ENCODE data around the gene CTDP1. TPM values are rescaled to one million over a fixed set of nuclear protein-coding genes. Genes with fewer than 3 reads are reported as not detected.

Gene CTDP1
- polyA plus RNA-seq, 1 donor (not counting 4 experiments of a cell fraction or from before 2014, with no cell fraction given): 9.2 TPM

GRCh38 chr18:79639072-79639829 lies 40.4 kb upstream of the CTDP1 start:
- H3K36me3 ChIP-seq (ENCODE audit: control insufficient read depth in 2 of 2, extremely low read depth in 1 of 2, insufficient read depth in 2 of 2, low read length in 2 of 2): no peaks in the 10 kb centered on the region
- dilution Hi-C loops (cut with MboI; ENCODE audit: extremely low pct_ligation_motif_present, low sequenced_read_pairs): no loop called here
- no peak overlapping the region for H3K4me3 ChIP-seq (ENCODE audit: control insufficient read depth in 2 of 3, extremely low read depth in 1 of 3, insufficient read depth in 2 of 3, low read depth in 1 of 3, low read length in 3 of 3)
- DNase-seq (ENCODE audit: low read depth, low spot score): no peak
- peaks cover 24% of the 10 kb centered on the region for H3K27me3 ChIP-seq (ENCODE audit: control insufficient read depth, extremely low read depth, insufficient read depth, low read length)
- no peak for FAIRE-seq
- no peak overlapping the region for H3K9ac ChIP-seq (ENCODE audit: control insufficient read depth, extremely low read depth, insufficient read depth, low read length)
- TF ChIP-seq EZH2 (IDR thresholded peaks at IDR 0.05; ENCODE audit: low read length): no peak
- TF ChIP-seq CTCF (optimal IDR thresholded peaks at IDR 0.05 in 1 of 3, IDR thresholded peaks at IDR 0.05 in 1 of 3, conservative IDR thresholded peaks at IDR 0.05 in 1 of 3; ENCODE audit: extremely low read depth in 1 of 3, insufficient read depth in 2 of 3, low read length in 3 of 3): no peak
- no peaks in the 10 kb centered on the region for H3K4me1 ChIP-seq (ENCODE audit: control insufficient read depth, extremely low read depth, insufficient read depth, low read length)
- H4K20me1 ChIP-seq (ENCODE audit: control insufficient read depth, extremely low read depth, insufficient read depth, low read length): no peaks in the 10 kb centered on the region
- no peak overlapping the region for H3K27ac ChIP-seq (ENCODE audit: control insufficient read depth, insufficient read depth, low read length)
- H2AFZ ChIP-seq (ENCODE audit: control insufficient read depth, low read length): no peak overlapping the region
- no peaks in the 10 kb centered on the region for H3K9me1 ChIP-seq (ENCODE audit: control insufficient read depth, extremely low read depth, insufficient read depth, low read length)
- H3K9me3 ChIP-seq (ENCODE audit: control insufficient read depth, low read depth, low read length): no peaks in the 10 kb centered on the region
- H3K4me2 ChIP-seq (ENCODE audit: control insufficient read depth, extremely low read depth, insufficient read depth, low read depth, low read length): no peak overlapping the region
- H3K79me2 ChIP-seq (ENCODE audit: control insufficient read depth, insufficient read depth, low read length): no peaks in the 10 kb centered on the region

GRCh38 chr18:79640064-79640672 lies 39.4 kb upstream of the CTDP1 start:
- dilution Hi-C loops (cut with MboI; ENCODE audit: extremely low pct_ligation_motif_present, low sequenced_read_pairs): no loop called here

More at GRCh38 chr18:79640064-79640672, 39.4 kb upstream of the CTDP1 start:
- no peak for DNase-seq (ENCODE audit: low read depth, low spot score)
- no peaks in the 10 kb centered on the region for H3K9me1 ChIP-seq (ENCODE audit: control insufficient read depth, extremely low read depth, insufficient read depth, low read length)
- H3K4me2 ChIP-seq (ENCODE audit: control insufficient read depth, extremely low read depth, insufficient read depth, low read depth, low read length): no peak overlapping the region
- no peak for FAIRE-seq
- no peaks in the 10 kb centered on the region for H4K20me1 ChIP-seq (ENCODE audit: control insufficient read depth, extremely low read depth, insufficient read depth, low read length)
- H3K27ac ChIP-seq (ENCODE audit: control insufficient read depth, insufficient read depth, low read length): no peak overlapping the region
- peaks cover 24% of the 10 kb centered on the region for H3K27me3 ChIP-seq (ENCODE audit: control insufficient read depth, extremely low read depth, insufficient read depth, low read length)
- H3K4me1 ChIP-seq (ENCODE audit: control insufficient read depth, extremely low read depth, insufficient read depth, low read length): no peaks in the 10 kb centered on the region
- H3K9ac ChIP-seq (ENCODE audit: control insufficient read depth, extremely low read depth, insufficient read depth, low read length): no peak overlapping the region
- no peak overlapping the region for H3K4me3 ChIP-seq (ENCODE audit: control insufficient read depth in 2 of 3, extremely low read depth in 1 of 3, insufficient read depth in 2 of 3, low read depth in 1 of 3, low read length in 3 of 3)
- H3K36me3 ChIP-seq (ENCODE audit: control insufficient read depth in 2 of 2, extremely low read depth in 1 of 2, insufficient read depth in 2 of 2, low read length in 2 of 2): no peaks in the 10 kb centered on the region
- no peaks in the 10 kb centered on the region for H3K9me3 ChIP-seq (ENCODE audit: control insufficient read depth, low read depth, low read length)
- no peak for TF ChIP-seq CTCF (optimal IDR thresholded peaks at IDR 0.05 in 1 of 3, IDR thresholded peaks at IDR 0.05 in 1 of 3, conservative IDR thresholded peaks at IDR 0.05 in 1 of 3; ENCODE audit: extremely low read depth in 1 of 3, insufficient read depth in 2 of 3, low read length in 3 of 3)
- no peak for TF ChIP-seq EZH2 (IDR thresholded peaks at IDR 0.05; ENCODE audit: low read length)
- no peaks in the 10 kb centered on the region for H3K79me2 ChIP-seq (ENCODE audit: control insufficient read depth, insufficient read depth, low read length)
- H2AFZ ChIP-seq (ENCODE audit: control insufficient read depth, low read length): no peak overlapping the region

All from keratinocyte (primary cell).